CD14-positive monocyte (primary cell): ENCODE data around the gene GPATCH4. TPM values are rescaled to one million over a fixed set of nuclear protein-coding genes. Genes with fewer than 3 reads are reported as not detected.

Experiments used
- DNase-seq, 3 donors: peaks; one replicate each; pipeline ENCODE4 v3.0.0-alpha.2; 2011 to 2022
- H2AFZ ChIP-seq: 2 replicates; pipeline ENCODE4 v1.6.0; 2012; ENCODE audit warnings: mild to moderate bottlenecking, low read depth, low read length, inconsistent platforms; ENCODE audit not compliant: insufficient read depth, poor library complexity, severe bottlenecking
- H3K27ac ChIP-seq, 2 donors: 1 replicate in 1 of 2; 2 replicates in 1 of 2; pipeline ENCODE4 v1.5.1; 2012 to 2013; ENCODE audit warnings: low read length in 2 of 2, control low read depth in 1 of 2, inconsistent platforms in 1 of 2, low read depth in 1 of 2, mild to moderate bottlenecking in 1 of 2
- H3K27me3 ChIP-seq, 2 donors: one replicate each; pipeline versions ENCODE4 v1.6.0 to v1.6.1; 2011 to 2013; ENCODE audit warnings: low read length in 2 of 2; ENCODE audit not compliant: control insufficient read depth in 2 of 2, insufficient read depth in 2 of 2
- H3K36me3 ChIP-seq, 2 donors: replicated peaks in 1 of 2; 1 replicate in 1 of 2; 2 replicates in 1 of 2; pipeline versions ENCODE4 v1.5.1 to v1.6.1; 2012 to 2013; ENCODE audit warnings: low read length in 2 of 2, control low read depth in 1 of 2, inconsistent platforms in 1 of 2, mild to moderate bottlenecking in 1 of 2; ENCODE audit not compliant: insufficient read depth in 2 of 2, control insufficient read depth in 1 of 2
- H3K4me1 ChIP-seq, 2 donors: 1 replicate in 1 of 2; 2 replicates in 1 of 2; pipeline versions ENCODE4 v1.5.1 to v1.6.1; 2012 to 2013; ENCODE audit warnings: low read length in 2 of 2, control low read depth in 1 of 2, inconsistent platforms in 1 of 2, mild to moderate bottlenecking in 1 of 2, moderate library complexity in 1 of 2; ENCODE audit not compliant: insufficient read depth in 2 of 2, control insufficient read depth in 1 of 2
- H3K4me2 ChIP-seq: replicated peaks from 2 replicates; pipeline ENCODE3; 2012; ENCODE audit warnings: low read length, moderate library complexity, mild to moderate bottlenecking; ENCODE audit not compliant: poor library complexity, severe bottlenecking; ENCODE audit errors: extremely low read depth
- H3K4me3 ChIP-seq, 3 experiments: fragments of 200-600 bp in 1 of 3; sonication (generic) in 1 of 3; replicated peaks in 1 of 3; 1 replicate in 2 of 3; 2 replicates in 1 of 3; pipeline ENCODE4 v1.5.1; 2011 to 2013; ENCODE audit warnings: low read length in 3 of 3, mild to moderate bottlenecking in 3 of 3, control low read depth in 2 of 3, low read depth in 2 of 3, inconsistent platforms in 1 of 3, moderate library complexity in 1 of 3
- H3K79me2 ChIP-seq: 2 replicates; pipeline ENCODE4 v1.6.0; 2012; ENCODE audit warnings: mild to moderate bottlenecking, control low read depth, inconsistent platforms, low read length, moderate library complexity; ENCODE audit not compliant: insufficient read depth
- H3K9ac ChIP-seq: 2 replicates; pipeline ENCODE4 v1.6.0; 2017; ENCODE audit warnings: low read length, mild to moderate bottlenecking; ENCODE audit not compliant: insufficient read depth, poor library complexity, severe bottlenecking
- H3K9me3 ChIP-seq, 2 donors: replicated peaks in 1 of 2; 1 replicate in 1 of 2; 2 replicates in 1 of 2; pipeline versions ENCODE4 v1.5.1 to v1.6.1; 2012 to 2013; ENCODE audit warnings: low read length in 2 of 2, control low read depth in 1 of 2; ENCODE audit not compliant: control insufficient read depth in 1 of 2, insufficient read depth in 1 of 2
- H4K20me1 ChIP-seq: 2 replicates; pipeline ENCODE4 v1.6.0; 2012; ENCODE audit warnings: mild to moderate bottlenecking, low read length, control low read depth, moderate library complexity; ENCODE audit not compliant: insufficient read depth
- H3K27ac Mint-ChIP-seq, 7 donors: one replicate each; pipeline ENCODE4 v1.8.0; 2020; ENCODE audit warnings: mild to moderate bottlenecking in 7 of 7, mixed read lengths in 7 of 7, moderate library complexity in 6 of 7, inconsistent platforms in 2 of 7
- H3K27me3 Mint-ChIP-seq, 3 donors: one replicate each; pipeline ENCODE4 v1.8.0; 2021 to 2022; ENCODE audit warnings: low read depth in 3 of 3, mild to moderate bottlenecking in 3 of 3, mixed read lengths in 3 of 3, moderate library complexity in 3 of 3, inconsistent platforms in 1 of 3
- H3K36me3 Mint-ChIP-seq, 2 donors: one replicate each; pipeline ENCODE4 v1.8.0; 2020; ENCODE audit warnings: mixed read lengths in 2 of 2, inconsistent platforms in 1 of 2, mild to moderate bottlenecking in 1 of 2
- H3K4me1 Mint-ChIP-seq: one replicate; pipeline ENCODE4 v1.8.0; 2020; ENCODE audit warnings: mild to moderate bottlenecking, mixed read lengths
- H3K4me3 Mint-ChIP-seq, 2 donors: one replicate each; pipeline ENCODE4 v1.8.0; 2020; ENCODE audit warnings: mild to moderate bottlenecking in 2 of 2, mixed read lengths in 2 of 2, moderate library complexity in 1 of 2
- H3K9me3 Mint-ChIP-seq, 7 donors: one replicate each; pipeline ENCODE4 v1.8.0; 2020 to 2022; ENCODE audit warnings: mixed read lengths in 7 of 7, mild to moderate bottlenecking in 6 of 7, moderate library complexity in 6 of 7, inconsistent platforms in 2 of 7
- WGBS: methylation state at CpG from one replicate; pipeline ENCODE4 v1.1.5; 2013; ENCODE audit warnings: missing lambda C conversion rate; ENCODE audit not compliant: insufficient coverage; 5-methylcytosine and 5-hydroxymethylcytosine counted together
- intact Hi-C, 2 donors: fragments of 100-400 bp; cut with micrococcal nuclease; formaldehyde crosslinking; loops; one replicate each; pipeline versions ENCODE4 v1.15.0 to v1.15.1; 2023
- polyA plus RNA-seq, 3 donors: library from polyadenylated mRNA; depleted of rRNA in 1 of 3; unstranded in 2 of 3; stranded (reverse) in 1 of 3; fragments of 300-500 nt in 2 of 3; fragments of >200 nt in 1 of 3; fragmentation: Illumina TruSeq in 2 of 3; gene quantifications; 1 replicate in 2 of 3; 2 replicates in 1 of 3; pipeline ENCODE4 v1.2.3, GENCODE V29; 2012 to 2021
- TF ChIP-seq, protein P1 (sequence below): fragments of 200-600 bp; IDR thresholded peaks from one replicate; pipeline ENCODE4 v1.8.0; 2022; ENCODE audit warnings: antibody characterized with exemption, mild to moderate bottlenecking

The GPATCH4 gene
- polyA plus RNA-seq, 3 donors: 2.6 to 5.3 (median 4.9) TPM

DNA sequence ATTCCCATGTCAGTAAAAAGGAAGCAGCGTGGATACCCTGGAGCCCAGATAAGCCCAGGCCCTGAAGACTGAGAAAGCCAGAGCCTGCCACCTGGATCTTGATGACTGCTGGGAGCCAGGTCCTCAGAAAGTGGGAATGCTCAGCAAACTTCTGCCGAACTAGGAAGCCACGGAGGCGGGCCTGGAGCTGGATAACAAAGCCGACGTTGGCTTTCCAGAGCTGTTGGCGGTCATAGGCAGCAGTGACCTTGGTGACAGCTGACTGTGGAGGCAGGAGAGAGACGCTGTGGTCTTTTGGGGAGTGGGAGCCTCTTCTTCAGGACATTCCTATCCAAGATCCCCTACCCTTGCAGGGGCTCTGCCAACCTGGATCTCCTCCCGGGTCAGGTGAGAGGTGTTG, 53.3 kb downstream of the GPATCH4 start:
- H3K4me3 Mint-ChIP-seq: no peak overlapping the region
- H3K9ac ChIP-seq: no peak overlapping the region
- no peak overlapping the region for H2AFZ ChIP-seq
- H3K27ac ChIP-seq: no peak overlapping the region
- no peaks in the 10 kb centered on the region for H4K20me1 ChIP-seq
- H3K4me1 Mint-ChIP-seq: peaks cover 28% of the 10 kb centered on the region
- H3K27me3 Mint-ChIP-seq: peaks cover 0 to 4% (median 0%) of the 10 kb centered on the region in 3 donors
- no peaks in the 10 kb centered on the region for H3K27me3 ChIP-seq
- peaks cover 18 to 22% of the 10 kb centered on the region in 2 donors for H3K4me1 ChIP-seq
- H3K9me3 Mint-ChIP-seq: no peaks in the 10 kb centered on the region
- WGBS: 100% methylated on average over 7 of the region's 9 CpGs
- no peaks in the 10 kb centered on the region for H3K9me3 ChIP-seq
- TF ChIP-seq, protein P1, sequence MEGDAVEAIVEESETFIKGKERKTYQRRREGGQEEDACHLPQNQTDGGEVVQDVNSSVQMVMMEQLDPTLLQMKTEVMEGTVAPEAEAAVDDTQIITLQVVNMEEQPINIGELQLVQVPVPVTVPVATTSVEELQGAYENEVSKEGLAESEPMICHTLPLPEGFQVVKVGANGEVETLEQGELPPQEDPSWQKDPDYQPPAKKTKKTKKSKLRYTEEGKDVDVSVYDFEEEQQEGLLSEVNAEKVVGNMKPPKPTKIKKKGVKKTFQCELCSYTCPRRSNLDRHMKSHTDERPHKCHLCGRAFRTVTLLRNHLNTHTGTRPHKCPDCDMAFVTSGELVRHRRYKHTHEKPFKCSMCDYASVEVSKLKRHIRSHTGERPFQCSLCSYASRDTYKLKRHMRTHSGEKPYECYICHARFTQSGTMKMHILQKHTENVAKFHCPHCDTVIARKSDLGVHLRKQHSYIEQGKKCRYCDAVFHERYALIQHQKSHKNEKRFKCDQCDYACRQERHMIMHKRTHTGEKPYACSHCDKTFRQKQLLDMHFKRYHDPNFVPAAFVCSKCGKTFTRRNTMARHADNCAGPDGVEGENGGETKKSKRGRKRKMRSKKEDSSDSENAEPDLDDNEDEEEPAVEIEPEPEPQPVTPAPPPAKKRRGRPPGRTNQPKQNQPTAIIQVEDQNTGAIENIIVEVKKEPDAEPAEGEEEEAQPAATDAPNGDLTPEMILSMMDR: no peak
- H3K4me2 ChIP-seq: no peak overlapping the region
- intact Hi-C loops: no loop called here
- H3K36me3 ChIP-seq: peaks cover 17 to 66% of the 10 kb centered on the region in 2 donors
- H3K27ac Mint-ChIP-seq: peak overlapping the region in 2 of 7 donors; percentile 12 to 21
- no peak for DNase-seq
- peaks cover 48 to 71% of the 10 kb centered on the region in 2 donors for H3K36me3 Mint-ChIP-seq
- no peaks in the 10 kb centered on the region for H3K79me2 ChIP-seq
- H3K4me3 ChIP-seq: no peak overlapping the region

DNA sequence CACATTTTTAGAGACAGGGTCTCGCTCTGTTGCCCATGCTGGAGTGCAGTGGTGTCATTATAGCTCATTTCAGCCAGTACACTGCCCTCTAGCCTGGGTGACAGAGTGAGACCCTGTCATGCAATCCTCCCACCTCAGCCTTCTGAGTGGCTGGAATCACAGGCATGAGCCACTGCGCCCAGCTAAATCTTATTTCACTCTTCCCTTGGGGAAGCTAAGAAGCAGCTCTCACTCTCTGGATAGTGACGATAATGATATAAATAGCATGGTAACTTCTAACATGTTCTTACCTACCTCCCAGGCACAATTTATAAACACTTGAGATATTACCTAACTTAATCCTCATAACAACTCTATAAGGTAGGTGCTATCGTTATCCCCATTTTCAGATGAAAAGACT, 53.8 kb downstream of the GPATCH4 start:
- Mint-ChIP-seq H3K36me3 (peaks cover 49 to 71% of the 10 kb centered on the region in 2 donors), H3K27me3 (peaks cover 0 to 4% (median 0%) of the 10 kb centered on the region in 3 donors), H3K27ac (no peak overlapping the region), H3K4me3 (no peak overlapping the region), H3K9me3 (no peaks in the 10 kb centered on the region), H3K4me1 (peaks cover 25% of the 10 kb centered on the region)
- no peak for DNase-seq
- Histone ChIP-seq H4K20me1 (no peaks in the 10 kb centered on the region), H3K36me3 (peaks cover 17 to 66% of the 10 kb centered on the region in 2 donors), H3K27ac (no peak overlapping the region), H3K9ac (no peak overlapping the region), H2AFZ (no peak overlapping the region), H3K27me3 (no peaks in the 10 kb centered on the region), H3K79me2 (no peaks in the 10 kb centered on the region), H3K4me2 (no peak overlapping the region), H3K4me3 (no peak overlapping the region), H3K9me3 (no peaks in the 10 kb centered on the region), H3K4me1 (peaks cover 14 to 16% of the 10 kb centered on the region in 2 donors)
- intact Hi-C loops: no loop called here
- TF ChIP-seq, protein P1: no peak
- 100% methylated on average over 1 of the region's 4 CpGs for WGBS
